Prostate gland (tissue), 2 donors: ENCODE measurements around the gene RGS3.

Experiments used
- CTCF ChIP-seq, 4 experiments: fragments of 200-600 bp in 2 of 4; fragments of 450-650 bp in 2 of 4; sonication (generic) in 2 of 4; IDR thresholded peaks; 1 replicate in 3 of 4; 2 replicates in 1 of 4; pipeline ENCODE4 v1.5.1; 2016 to 2019; ENCODE audit warnings: antibody characterized with exemption in 4 of 4, mild to moderate bottlenecking in 2 of 4, moderate library complexity in 2 of 4
- POLR2A ChIP-seq: fragments of 450-650 bp; IDR thresholded peaks from one replicate; pipeline ENCODE4 v1.6.1; 2016; ENCODE audit warnings: antibody characterized with exemption, mild to moderate bottlenecking
- POLR2AphosphoS5 ChIP-seq: sonication (generic); formaldehyde crosslinking; IDR thresholded peaks from one replicate; pipeline ENCODE4 v1.6.1; 2017; ENCODE audit warnings: antibody characterized with exemption

- TF ChIP-seq CTCF (IDR thresholded peaks at IDR 0.05): no peak
- TF ChIP-seq POLR2A: no peak
- TF ChIP-seq POLR2AphosphoS5: no peak
These were observed 84.9 kb downstream of the RGS3 start for GRCh38 chr9:113548221-113549041.
